Erythroblast (primary cell): ENCODE data around the gene SH3YL1.

Experiments used
- GATA1 ChIP-seq: IDR thresholded peaks from 2 replicates; pipeline ENCODE4 v1.6.1; 2011; ENCODE audit warnings: low read depth, mild to moderate bottlenecking, control low read depth, low read length, moderate library complexity
- POLR2A ChIP-seq: IDR thresholded peaks from 2 replicates; pipeline ENCODE4 v1.6.1; 2011; ENCODE audit warnings: mild to moderate bottlenecking, low read length

DNA sequence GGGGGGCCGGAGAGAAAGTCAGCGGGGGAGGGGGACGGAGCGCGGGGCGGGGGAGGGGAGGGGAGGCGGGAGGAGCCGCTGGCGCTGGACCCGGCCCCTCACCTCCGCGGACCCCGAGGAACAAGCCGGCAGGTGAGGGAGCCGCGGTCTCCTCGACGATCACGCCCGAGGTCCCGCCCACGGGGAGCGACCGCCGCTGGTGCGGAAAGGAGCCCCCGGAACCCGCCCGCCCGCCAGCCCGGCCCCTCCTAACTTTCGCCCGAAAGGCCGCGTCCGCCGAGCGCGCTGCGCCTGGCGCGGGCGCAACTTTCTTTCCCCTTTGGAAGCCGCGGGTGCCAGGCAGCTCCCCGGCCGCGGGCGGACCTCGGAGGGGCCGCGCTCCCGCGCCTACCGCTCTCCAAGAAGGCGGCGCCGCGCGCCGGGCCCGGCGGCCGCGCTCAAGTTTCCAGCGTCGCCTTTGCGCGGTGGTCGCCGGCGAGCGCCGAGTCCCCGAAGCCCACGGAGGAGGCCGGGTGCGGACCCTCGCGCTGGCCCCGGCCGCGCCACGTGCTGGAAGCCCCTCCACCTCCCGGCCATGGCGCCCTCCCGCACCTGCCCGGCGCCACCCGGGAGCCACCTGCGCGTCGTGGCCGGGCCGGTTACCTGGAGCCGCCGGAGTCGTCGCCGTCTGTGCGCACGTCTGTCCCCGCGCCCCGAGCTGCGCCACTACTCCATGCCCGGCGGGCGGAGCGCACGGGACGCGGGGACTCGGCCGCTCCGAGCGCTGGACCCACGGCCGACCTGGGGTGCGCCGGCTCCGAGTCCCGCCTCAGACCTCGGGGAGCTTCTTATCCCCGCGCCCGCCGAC, 24.3 kb upstream of the SH3YL1 start, which contains the start of gene ALKAL2:
- TF ChIP-seq POLR2A (no peak), GATA1 (no peak)
